Stimulated activated CD4-positive, alpha-beta T cell treated with anti-CD3 and anti-CD28 coated beads, Interleukin-4, amount 100 ng/mL, for 24 hours (primary cell): ENCODE data around the gene RPS14.

Source experiments
- DNase-seq: peaks from one replicate; pipeline ENCODE4 v3.0.0-alpha.2; 2020

The RPS14 gene

GRCh38 chr5:150449517-150450339 is at the start of gene RPS14:
TSS of gene RPS14 (minus strand) at chr5:150449739. CDS start at chr5:150447733, 2,006 bp downstream.
- DNase-seq, result peak; percentile 96

- DNase-seq, result no peak
Observed at GRCh38 chr5:150498971-150499370, 49.4 kb upstream of the RPS14 start.

- DNase-seq, result no peak
Observed at GRCh38 chr5:150498501-150498900, 49.0 kb upstream of the RPS14 start.

GRCh38 chr5:150497989-150498317 is 48.4 kb upstream of the RPS14 start:
- DNase-seq, result no peak

GRCh38 chr5:150497274-150497988 is 47.9 kb upstream of the RPS14 start:
- DNase-seq, result no peak

- DNase-seq, result no peak
Observed at GRCh38 chr5:150496534-150496933, 47.0 kb upstream of the RPS14 start.

- DNase-seq, result no peak
Observed at GRCh38 chr5:150496098-150496497, 46.6 kb upstream of the RPS14 start.

- no peak for DNase-seq
Observed at GRCh38 chr5:150492621-150493020, 43.1 kb upstream of the RPS14 start.

- no peak for DNase-seq
Observed at GRCh38 chr5:150491876-150492275, 42.3 kb upstream of the RPS14 start.

GRCh38 chr5:150490754-150491153 is 41.2 kb upstream of the RPS14 start:
- DNase-seq, result no peak

GRCh38 chr5:150490296-150490669 is 40.7 kb upstream of the RPS14 start:
- DNase-seq, result no peak

- no peak for DNase-seq
Observed at GRCh38 chr5:150489360-150490295, 40.1 kb upstream of the RPS14 start.

GRCh38 chr5:150488519-150489359 is 39.2 kb upstream of the RPS14 start:
- no peak for DNase-seq

- no peak for DNase-seq
Observed at GRCh38 chr5:150487199-150488061, 37.9 kb upstream of the RPS14 start.

- DNase-seq, result peak; percentile 27
Observed at GRCh38 chr5:150486402-150487198, 37.1 kb upstream of the RPS14 start.

- peak; percentile 23 for DNase-seq
Observed at GRCh38 chr5:150485693-150486401, 36.3 kb upstream of the RPS14 start.

GRCh38 chr5:150484964-150485692 is 35.6 kb upstream of the RPS14 start:
- DNase-seq, result no peak

GRCh38 chr5:150481972-150482406 is 32.5 kb upstream of the RPS14 start:
- no peak for DNase-seq

GRCh38 chr5:150481708-150481965 is 32.1 kb upstream of the RPS14 start:
- no peak for DNase-seq
